ENCODE measurements around the gene TEX48. TPM values are rescaled to one million over a fixed set of nuclear protein-coding genes. Genes with fewer than 3 reads are reported as not detected.

TEX48 gene
- total and polyA plus RNA-seq, 11 donors = not detected

GRCh38 chr9:114676901-114677300 lies 5.1 kb downstream of the TEX48 start:
- intact Hi-C loops (cut with DNase I) = no loop called here
- no peak overlapping the region for H3K27ac ChIP-seq
- H3K36me3 ChIP-seq = no peaks in the 10 kb centered on the region
- TF ChIP-seq CTCF (IDR thresholded peaks at IDR 0.05) = no peak
- no peak for TF ChIP-seq POLR2A (IDR thresholded peaks at IDR 0.05)
- H3K4me3 ChIP-seq = no peak overlapping the region
- no peak for ATAC-seq
- no peaks in the 10 kb centered on the region for H3K9me3 ChIP-seq
- H3K4me1 ChIP-seq = no peaks in the 10 kb centered on the region
- peaks cover 0 to 34% (median under 1%) of the 10 kb centered on the region in 9 donors for H3K27me3 ChIP-seq
- 88 to 94% (median 90%) methylated on average over 4 of the region's 4 CpGs for WGBS, 4 donors
- DNase-seq = no peak

DNA sequence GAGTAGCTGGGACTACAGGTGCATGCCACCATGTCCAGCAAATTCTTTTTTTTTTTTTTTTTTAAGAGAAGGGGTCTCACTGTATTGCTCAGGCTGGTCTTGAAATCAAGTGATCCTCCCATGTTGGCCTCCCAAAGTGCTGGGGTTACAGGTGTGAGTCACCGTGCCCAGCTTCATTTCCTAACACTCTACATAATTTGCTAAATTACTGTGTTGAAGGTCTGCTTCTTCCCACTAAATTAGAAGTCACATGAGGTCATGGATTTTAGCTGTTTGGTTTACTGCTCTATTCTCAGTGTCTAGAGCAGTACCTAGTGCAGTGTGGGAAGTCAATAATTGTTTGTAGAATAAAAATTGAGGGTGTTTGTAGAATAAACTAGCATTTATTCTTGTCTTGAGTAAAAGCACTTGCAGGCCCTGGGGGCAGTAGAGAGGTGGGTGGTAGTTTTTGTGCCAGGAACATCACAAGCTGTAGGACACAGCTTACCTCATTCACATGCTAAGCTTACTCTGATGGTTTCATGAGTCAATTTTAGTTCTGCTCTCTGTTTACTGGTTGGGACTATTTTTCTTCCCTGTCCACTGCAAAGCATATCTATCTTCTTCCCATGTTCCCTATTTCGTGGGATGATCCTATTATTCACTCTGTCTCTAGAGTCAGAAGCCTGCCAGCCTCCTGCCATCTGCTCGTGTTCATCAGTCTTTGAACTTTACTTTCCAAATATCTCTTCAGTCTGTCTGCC lies 7.0 kb downstream of the TEX48 start:
- Histone ChIP-seq H3K27ac (no peak overlapping the region), H3K27me3 (peaks cover 0 to 29% (median 3%) of the 10 kb centered on the region in 9 donors), H3K36me3 (no peaks in the 10 kb centered on the region), H3K9me3 (no peaks in the 10 kb centered on the region), H3K4me3 (no peak overlapping the region), H3K4me1 (no peaks in the 10 kb centered on the region)
- no peak for ATAC-seq
- intact Hi-C loops (cut with DNase I) = no loop called here
- 71 to 83% (median 82%) methylated on average over 3 of the region's 3 CpGs for WGBS, 4 donors
- no peak for DNase-seq
- TF ChIP-seq CTCF (IDR thresholded peaks at IDR 0.05) (no peak), POLR2A (IDR thresholded peaks at IDR 0.05) (no peak)

GRCh38 chr9:114674076-114674797 lies 7.8 kb downstream of the TEX48 start:
- TF ChIP-seq CTCF (IDR thresholded peaks at IDR 0.05) (no peak), POLR2A (IDR thresholded peaks at IDR 0.05) (no peak)
- Histone ChIP-seq H3K4me3 (no peak overlapping the region), H3K27me3 (peaks cover 0 to 27% (median 3%) of the 10 kb centered on the region in 9 donors), H3K9me3 (no peaks in the 10 kb centered on the region), H3K27ac (no peak overlapping the region), H3K36me3 (no peaks in the 10 kb centered on the region), H3K4me1 (no peaks in the 10 kb centered on the region)
- no peak for DNase-seq
- intact Hi-C loops (cut with DNase I) = no loop called here
- no peak for ATAC-seq
- 84 to 94% (median 90%) methylated on average over 2 of the region's 2 CpGs for WGBS, 4 donors

DNA sequence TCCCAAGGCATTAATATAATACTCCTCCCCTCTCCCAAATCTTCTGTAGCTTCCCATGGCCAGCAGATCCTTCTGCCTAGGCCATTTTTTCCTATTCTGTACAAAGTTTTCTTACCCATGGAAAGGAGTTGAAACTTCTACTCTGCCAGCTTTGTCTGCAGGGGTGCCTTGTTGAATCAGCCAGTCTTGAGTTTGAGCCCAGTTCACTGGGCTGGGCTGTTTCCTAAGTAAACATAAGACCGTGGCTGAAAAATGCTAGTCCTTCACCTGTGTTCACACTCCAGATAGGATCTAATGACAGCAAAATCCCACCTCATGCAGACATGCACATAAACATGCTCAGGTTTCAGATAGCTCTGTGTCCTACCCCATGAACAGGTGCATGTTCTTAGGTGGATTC lies 10.4 kb downstream of the TEX48 start:
- peaks cover 0 to 22% (median 3%) of the 10 kb centered on the region in 9 donors for H3K27me3 ChIP-seq
- TF ChIP-seq CTCF (IDR thresholded peaks at IDR 0.05) = no peak
- H3K9me3 ChIP-seq = no peaks in the 10 kb centered on the region
- ATAC-seq (no peak), DNase-seq (no peak)
- intact Hi-C loops (cut with DNase I) = no loop called here
- no peaks in the 10 kb centered on the region for H3K4me1 ChIP-seq
- no peak overlapping the region for H3K4me3 ChIP-seq
- WGBS, 4 donors = 31 to 46% (median 35%) methylated on average over 1 of the region's 1 CpG
- H3K36me3 ChIP-seq = no peaks in the 10 kb centered on the region
- no peak overlapping the region for H3K27ac ChIP-seq
